Thymus (tissue), 11 donors: ENCODE data around the gene LTBR. TPM values are rescaled to one million over a fixed set of nuclear protein-coding genes. Genes with fewer than 3 reads are reported as not detected.

ENCODE experiments used
- DNase-seq, 9 donors: peaks; one replicate each; pipeline ENCODE4 v3.0.0-alpha.2; 2013; ENCODE audit warnings: low spot score in 9 of 9, low read depth in 6 of 9, missing footprints in 1 of 9
- H3K27ac ChIP-seq, 2 donors: one replicate each; pipeline ENCODE4 v1.5.1; 2013; ENCODE audit warnings: control low read depth in 1 of 2, low read depth in 1 of 2, low read length in 1 of 2, mild to moderate bottlenecking in 1 of 2, moderate library complexity in 1 of 2
- H3K27me3 ChIP-seq, 2 donors: one replicate each; pipeline ENCODE4 v1.5.1; 2013; ENCODE audit warnings: low read length in 1 of 2; ENCODE audit not compliant: control insufficient read depth in 2 of 2, insufficient read depth in 1 of 2
- H3K36me3 ChIP-seq, 2 donors: one replicate each; pipeline ENCODE4 v1.5.1; 2013; ENCODE audit warnings: low read length in 1 of 2, mild to moderate bottlenecking in 1 of 2, moderate library complexity in 1 of 2; ENCODE audit not compliant: control insufficient read depth in 2 of 2, insufficient read depth in 2 of 2
- H3K4me1 ChIP-seq, 2 donors: one replicate each; pipeline ENCODE4 v1.5.1; 2013; ENCODE audit warnings: low read length in 2 of 2; ENCODE audit not compliant: control insufficient read depth in 2 of 2, insufficient read depth in 2 of 2
- H3K4me3 ChIP-seq, 2 donors: one replicate each; pipeline ENCODE4 v1.5.1; 2013; ENCODE audit warnings: low read length in 2 of 2, control low read depth in 1 of 2, mild to moderate bottlenecking in 1 of 2
- H3K9me3 ChIP-seq, 2 donors: one replicate each; pipeline ENCODE4 v1.5.1; 2013; ENCODE audit warnings: low read length in 1 of 2, mild to moderate bottlenecking in 1 of 2; ENCODE audit not compliant: control insufficient read depth in 2 of 2, insufficient read depth in 1 of 2
- WGBS: extraction: QIAGEN DNeasy Blood & Tissue Kit; methylation state at CpG from one replicate; pipeline ENCODE4 v1.1.7; 2013; 5-methylcytosine and 5-hydroxymethylcytosine counted together
- polyA plus RNA-seq: library from polyadenylated mRNA; stranded (reverse); fragments of 200-250 nt; gene quantifications from one replicate; pipeline ENCODE4 v1.2.3, GENCODE V29; 2013
- total RNA-seq: library from RNA; stranded (reverse); fragments of 120-200 nt; gene quantifications from one replicate; pipeline ENCODE4 v1.2.4, GENCODE V29; 2013
- donor health status: healthy.

LTBR gene
- total and polyA plus RNA-seq, 2 donors, result 8.9 to 33.3 TPM

- WGBS, result 95% methylated on average over 8 of the region's 8 CpGs
- peaks cover 4 to 35% of the 10 kb centered on the region in 2 donors for H3K4me1 ChIP-seq
- H3K27ac ChIP-seq, result no peak overlapping the region
- no peaks in the 10 kb centered on the region for H3K27me3 ChIP-seq
- no peaks in the 10 kb centered on the region for H3K36me3 ChIP-seq
- H3K4me3 ChIP-seq, result no peak overlapping the region
- H3K9me3 ChIP-seq, result peaks cover 0 to 8% of the 10 kb centered on the region in 2 donors
- no peak for DNase-seq
Observed at GRCh38 chr12:6355491-6356373, 28.2 kb upstream of the LTBR start.

- peaks cover 8 to 41% of the 10 kb centered on the region in 2 donors for H3K4me1 ChIP-seq
- H3K36me3 ChIP-seq, result no peaks in the 10 kb centered on the region
- peaks cover 0 to 8% of the 10 kb centered on the region in 2 donors for H3K9me3 ChIP-seq
- WGBS, result 84% methylated on average over 5 of the region's 5 CpGs
- H3K4me3 ChIP-seq, result no peak overlapping the region
- no peak overlapping the region for H3K27ac ChIP-seq
- no peaks in the 10 kb centered on the region for H3K27me3 ChIP-seq
- DNase-seq, result no peak
Observed at GRCh38 chr12:6356374-6356820, 27.6 kb upstream of the LTBR start.

- H3K4me3 ChIP-seq, result no peak overlapping the region
- 92% methylated on average over 1 of the region's 1 CpG for WGBS
- H3K9me3 ChIP-seq, result peaks cover 0 to 8% of the 10 kb centered on the region in 2 donors
- H3K27ac ChIP-seq, result no peak overlapping the region
- H3K27me3 ChIP-seq, result peaks cover 0 to 3% of the 10 kb centered on the region in 2 donors
- no peaks in the 10 kb centered on the region for H3K36me3 ChIP-seq
- no peak for DNase-seq
- H3K4me1 ChIP-seq, result peaks cover 8 to 52% of the 10 kb centered on the region in 2 donors
Observed at GRCh38 chr12:6358881-6359280, 25.1 kb upstream of the LTBR start.

- no peaks in the 10 kb centered on the region for H3K36me3 ChIP-seq
- peaks cover 0 to 5% of the 10 kb centered on the region in 2 donors for H3K9me3 ChIP-seq
- H3K4me3 ChIP-seq, result no peak overlapping the region
- peaks cover 0 to 3% of the 10 kb centered on the region in 2 donors for H3K27me3 ChIP-seq
- DNase-seq, result peak in 1 of 9 donors; percentile 34
- peak overlapping the region in 1 of 2 donors; percentile 48 for H3K27ac ChIP-seq
- H3K4me1 ChIP-seq, result peaks cover 10 to 44% of the 10 kb centered on the region in 2 donors
- 54% methylated on average over 7 of the region's 7 CpGs for WGBS
Observed at GRCh38 chr12:6360080-6360571, 23.8 kb upstream of the LTBR start.

GRCh38 chr12:6360578-6361490, 23.1 kb upstream of the LTBR start:
- Histone ChIP-seq H3K4me1 (peaks cover 10 to 39% of the 10 kb centered on the region in 2 donors), H3K36me3 (no peaks in the 10 kb centered on the region)

GRCh38 chr12:6361834-6362233, 22.1 kb upstream of the LTBR start:
- DNase-seq, result no peak
- Histone ChIP-seq H3K27ac (no peak overlapping the region), H3K4me3 (no peak overlapping the region), H3K36me3 (no peaks in the 10 kb centered on the region), H3K9me3 (no peaks in the 10 kb centered on the region), H3K27me3 (peaks cover 0 to 3% of the 10 kb centered on the region in 2 donors), H3K4me1 (peaks cover 10 to 36% of the 10 kb centered on the region in 2 donors)
- WGBS, result 94% methylated on average over 14 of the region's 14 CpGs

More at GRCh38 chr12:6360578-6361490, 23.1 kb upstream of the LTBR start:
- Histone ChIP-seq H3K9me3 (no peaks in the 10 kb centered on the region), H3K27me3 (peaks cover 0 to 3% of the 10 kb centered on the region in 2 donors), H3K27ac (peak overlapping the region in 1 of 2 donors; percentile 51), H3K4me3 (no peak overlapping the region)
- DNase-seq, result peak in 1 of 9 donors; percentile 38
- WGBS, result 75% methylated on average over 11 of the region's 11 CpGs

- DNase-seq, result no peak
- no peak overlapping the region for H3K27ac ChIP-seq
- no peaks in the 10 kb centered on the region for H3K9me3 ChIP-seq
- no peak overlapping the region for H3K4me3 ChIP-seq
- WGBS, result 97% methylated on average over 3 of the region's 3 CpGs
- peaks cover 11 to 36% of the 10 kb centered on the region in 2 donors for H3K4me1 ChIP-seq
- H3K36me3 ChIP-seq, result no peaks in the 10 kb centered on the region
- H3K27me3 ChIP-seq, result peaks cover 0 to 3% of the 10 kb centered on the region in 2 donors
Observed at GRCh38 chr12:6362403-6362802, 21.6 kb upstream of the LTBR start.

- Histone ChIP-seq H3K4me3 (peak overlapping the region in 1 of 2 donors; percentile 66), H3K4me1 (peaks cover 16 to 42% of the 10 kb centered on the region in 2 donors), H3K36me3 (no peaks in the 10 kb centered on the region), H3K9me3 (no peaks in the 10 kb centered on the region), H3K27ac (no peak overlapping the region), H3K27me3 (peaks cover 0 to 3% of the 10 kb centered on the region in 2 donors)
- DNase-seq, result no peak
- 22% methylated on average over 4 of the region's 4 CpGs for WGBS
Observed at GRCh38 chr12:6363010-6363329, 21.0 kb upstream of the LTBR start.
